Hepatocyte (in vitro differentiated cells): Measurements from ENCODE around the gene RAB3C. TPM values are rescaled to one million over a fixed set of nuclear protein-coding genes. Genes with fewer than 3 reads are reported as not detected.

Experiments
- DNase-seq: peaks from one replicate; pipeline ENCODE4 v3.0.0-alpha.2; 2016; ENCODE audit warnings: low spot score
- H2AFZ ChIP-seq: fragments of 200-600 bp; sonication (generic); 2 replicates; pipeline ENCODE4 v1.6.0; 2016; ENCODE audit warnings: antibody characterized with exemption, mild to moderate bottlenecking
- H3K27ac ChIP-seq: fragments of 200-600 bp; sonication (generic); 2 replicates; pipeline ENCODE4 v1.5.1; 2016; ENCODE audit warnings: mild to moderate bottlenecking
- H3K27me3 ChIP-seq: fragments of 200-600 bp; sonication (generic); 2 replicates; pipeline ENCODE4 v1.6.1; 2016
- H3K36me3 ChIP-seq: fragments of 200-600 bp; sonication (generic); replicated peaks from 2 replicates; pipeline ENCODE4 v1.5.1; 2016; ENCODE audit warnings: low read depth; ENCODE audit not compliant: insufficient read depth
- H3K4me1 ChIP-seq: fragments of 200-600 bp; sonication (generic); 2 replicates; pipeline ENCODE4 v1.5.1; 2016; ENCODE audit warnings: mild to moderate bottlenecking, moderate library complexity; ENCODE audit not compliant: insufficient read depth
- H3K4me2 ChIP-seq: fragments of 200-600 bp; sonication (generic); 2 replicates; pipeline ENCODE4 v1.6.0; 2016
- H3K4me3 ChIP-seq: fragments of 200-600 bp; sonication (generic); 2 replicates; pipeline ENCODE4 v1.5.1; 2016; ENCODE audit warnings: mild to moderate bottlenecking
- H3K79me2 ChIP-seq: fragments of 200-600 bp; sonication (generic); 2 replicates; pipeline ENCODE4 v1.6.0; 2017; ENCODE audit warnings: mild to moderate bottlenecking
- H3K9me2 ChIP-seq: fragments of 200-600 bp; sonication (generic); replicated peaks from 2 replicates; pipeline ENCODE4 v1.6.0; 2017; ENCODE audit warnings: mild to moderate bottlenecking; ENCODE audit not compliant: insufficient read depth
- H3K9me3 ChIP-seq: fragments of 200-600 bp; sonication (generic); 2 replicates; pipeline ENCODE4 v1.5.1; 2016; ENCODE audit warnings: low read depth, mild to moderate bottlenecking
- H4K20me1 ChIP-seq: fragments of 200-600 bp; sonication (generic); 2 replicates; pipeline ENCODE4 v1.6.0; 2016; ENCODE audit warnings: mild to moderate bottlenecking; ENCODE audit not compliant: insufficient read depth, poor library complexity, severe bottlenecking
- CTCF ChIP-seq: fragments of 200-600 bp; sonication (generic); IDR thresholded peaks from 2 replicates; pipeline ENCODE4 v1.5.1; 2016; ENCODE audit warnings: antibody characterized with exemption, mild to moderate bottlenecking; ENCODE audit not compliant: poor library complexity
- EZH2 ChIP-seq: fragments of 200-600 bp; sonication (generic); IDR thresholded peaks from 2 replicates; pipeline ENCODE4 v1.6.1; 2016; ENCODE audit warnings: antibody characterized with exemption, mild to moderate bottlenecking, borderline replicate concordance
- EZH2phosphoT487 ChIP-seq: fragments of 200-600 bp; sonication (generic); IDR thresholded peaks from one replicate; pipeline ENCODE4 v1.6.1; 2018; ENCODE audit warnings: antibody characterized with exemption, mild to moderate bottlenecking, low read depth, moderate library complexity; ENCODE audit not compliant: unreplicated experiment, severe bottlenecking
- WGBS: methylation state at CpG from one replicate; pipeline ENCODE4 v1.1.6; 2016; ENCODE audit warnings: low lambda C conversion rate; ENCODE audit errors: missing lambda C conversion rate; 5-methylcytosine and 5-hydroxymethylcytosine counted together
- polyA plus RNA-seq: library from polyadenylated mRNA; unstranded; fragments of >200 nt; fragmentation: Nextera tagmentation; extraction: Ambion mirVana; gene quantifications from 2 replicates; pipeline ENCODE4 v1.2.1, GENCODE V29; 2016
- total RNA-seq: library from RNA; depleted of rRNA; stranded (reverse); fragments of >200 nt; gene quantifications from 2 replicates; pipeline ENCODE4 v1.2.3, GENCODE V29; 2014

Gene RAB3C
- total and polyA plus RNA-seq, 2 experiments from 2014 or later = 5.2 to 6.4 TPM

GRCh38 chr5:58631895-58632294, 49.0 kb downstream of the RAB3C start:
- TF ChIP-seq EZH2phosphoT487 = no peak
- no peak for TF ChIP-seq CTCF
- TF ChIP-seq EZH2 = no peak
- Histone ChIP-seq H3K79me2 (no peaks in the 10 kb centered on the region), H3K4me2 (no peak overlapping the region), H2AFZ (no peak overlapping the region), H3K9me2 (no peaks in the 10 kb centered on the region), H3K4me3 (no peak overlapping the region), H3K27me3 (no peaks in the 10 kb centered on the region), H3K36me3 (no peaks in the 10 kb centered on the region), H4K20me1 (no peaks in the 10 kb centered on the region), H3K9me3 (no peaks in the 10 kb centered on the region), H3K27ac (no peak overlapping the region), H3K4me1 (peaks cover 26% of the 10 kb centered on the region)
- 83% methylated on average over 1 of the region's 1 CpG for WGBS
- no peak for DNase-seq

- Histone ChIP-seq H3K79me2 (no peaks in the 10 kb centered on the region), H3K9me2 (no peaks in the 10 kb centered on the region), H3K9me3 (no peaks in the 10 kb centered on the region), H3K27me3 (no peaks in the 10 kb centered on the region), H2AFZ (no peak overlapping the region), H3K4me2 (no peak overlapping the region), H3K4me1 (peaks cover 3% of the 10 kb centered on the region), H3K27ac (no peak overlapping the region), H3K4me3 (no peak overlapping the region), H3K36me3 (no peaks in the 10 kb centered on the region), H4K20me1 (no peaks in the 10 kb centered on the region)
- DNase-seq = no peak
- WGBS = 78% methylated on average over 2 of the region's 2 CpGs
- TF ChIP-seq EZH2phosphoT487 (no peak), CTCF (no peak), EZH2 (no peak)
These were observed 52.5 kb downstream of the RAB3C start for GRCh38 chr5:58635416-58635815.

GRCh38 chr5:58640011-58640410, 57.1 kb downstream of the RAB3C start:
- H3K27ac ChIP-seq = no peak overlapping the region
- no peak for TF ChIP-seq EZH2phosphoT487
- TF ChIP-seq CTCF = no peak
- TF ChIP-seq EZH2 = no peak
- DNase-seq = no peak
- no peaks in the 10 kb centered on the region for H3K4me1 ChIP-seq
- no peak overlapping the region for H3K4me3 ChIP-seq
- H3K4me2 ChIP-seq = no peak overlapping the region
- no peaks in the 10 kb centered on the region for H4K20me1 ChIP-seq
- WGBS = 65% methylated on average over 3 of the region's 3 CpGs
- H3K27me3 ChIP-seq = no peaks in the 10 kb centered on the region
- H3K9me2 ChIP-seq = no peaks in the 10 kb centered on the region
- H3K9me3 ChIP-seq = no peaks in the 10 kb centered on the region
- H3K36me3 ChIP-seq = no peaks in the 10 kb centered on the region
- H3K79me2 ChIP-seq = no peaks in the 10 kb centered on the region
- H2AFZ ChIP-seq = no peak overlapping the region

DNA sequence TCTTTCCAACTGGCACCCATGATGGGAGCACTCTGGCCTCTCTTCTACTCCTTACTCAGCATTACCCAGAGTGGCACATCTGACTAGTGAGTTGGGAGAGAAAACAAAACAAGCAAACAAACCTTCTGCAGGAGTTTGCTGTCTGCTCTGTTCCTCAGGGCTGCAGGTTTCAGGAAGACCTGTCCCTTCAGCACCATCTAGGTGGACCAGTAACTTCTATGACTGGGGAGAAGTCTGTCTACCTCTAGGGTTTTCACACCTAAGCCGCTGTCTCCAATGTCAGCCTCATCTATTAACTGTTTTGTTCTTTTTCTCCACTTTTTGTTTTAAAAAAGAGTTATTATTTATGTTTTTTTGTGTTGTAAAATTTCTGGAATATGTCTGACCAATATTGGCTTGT, 58.7 kb downstream of the RAB3C start:
- no peak for TF ChIP-seq EZH2phosphoT487
- TF ChIP-seq CTCF = no peak
- TF ChIP-seq EZH2 = no peak
- no peak overlapping the region for H3K27ac ChIP-seq
- WGBS = 78% methylated on average over 1 of the region's 1 CpG
- H3K4me2 ChIP-seq = no peak overlapping the region
- no peak overlapping the region for H3K4me3 ChIP-seq
- DNase-seq = peak; percentile 14
- H3K9me2 ChIP-seq = no peaks in the 10 kb centered on the region
- H4K20me1 ChIP-seq = no peaks in the 10 kb centered on the region
- no peak overlapping the region for H2AFZ ChIP-seq
- H3K4me1 ChIP-seq = no peaks in the 10 kb centered on the region
- no peaks in the 10 kb centered on the region for H3K36me3 ChIP-seq
- H3K27me3 ChIP-seq = no peaks in the 10 kb centered on the region
- no peaks in the 10 kb centered on the region for H3K79me2 ChIP-seq
- H3K9me3 ChIP-seq = no peaks in the 10 kb centered on the region
